ENCODE measurements around the gene SYT13.

Gene SYT13

GRCh38 chr11:45279645-45280044 is 6.5 kb downstream of the SYT13 start:
- Histone ChIP-seq H3K9me3 (ENCODE audit: severe bottlenecking) (peaks cover 4% of the 10 kb centered on the region), H3K36me3 (no peaks in the 10 kb centered on the region), H3K4me3 (ENCODE audit: low read depth, low read length) (no peak overlapping the region), H3K27ac (no peak overlapping the region), H3K27me3 (ENCODE audit: insufficient read depth, low read depth, severe bottlenecking) (no peaks in the 10 kb centered on the region)
- no peak for TF ChIP-seq CTCF (IDR thresholded peaks at IDR 0.05; ENCODE audit: low read depth, low read length)
- DNase-seq: no peak

GRCh38 chr11:45278714-45279113 is 7.4 kb downstream of the SYT13 start:
- TF ChIP-seq CTCF (IDR thresholded peaks at IDR 0.05; ENCODE audit: low read depth, low read length): no peak
- peaks cover 4% of the 10 kb centered on the region for H3K9me3 ChIP-seq (ENCODE audit: severe bottlenecking)
- H3K36me3 ChIP-seq: no peaks in the 10 kb centered on the region
- H3K4me3 ChIP-seq (ENCODE audit: low read depth, low read length): no peak overlapping the region
- H3K27ac ChIP-seq: no peak overlapping the region
- no peaks in the 10 kb centered on the region for H3K27me3 ChIP-seq (ENCODE audit: insufficient read depth, low read depth, severe bottlenecking)
- no peak for DNase-seq

- no peaks in the 10 kb centered on the region for H3K27me3 ChIP-seq (ENCODE audit: insufficient read depth, low read depth, severe bottlenecking)
- H3K36me3 ChIP-seq: no peaks in the 10 kb centered on the region
- no peak for DNase-seq
- H3K4me3 ChIP-seq (ENCODE audit: low read depth, low read length): no peak overlapping the region
- TF ChIP-seq CTCF (IDR thresholded peaks at IDR 0.05; ENCODE audit: low read depth, low read length): no peak
- H3K9me3 ChIP-seq (ENCODE audit: severe bottlenecking): peaks cover 4% of the 10 kb centered on the region
- no peak overlapping the region for H3K27ac ChIP-seq
These were observed 10.3 kb downstream of the SYT13 start for GRCh38 chr11:45275828-45276227.

GRCh38 chr11:45274206-45274605 is 11.9 kb downstream of the SYT13 start:
- Histone ChIP-seq H3K27me3 (ENCODE audit: insufficient read depth, low read depth, severe bottlenecking) (no peaks in the 10 kb centered on the region), H3K9me3 (ENCODE audit: severe bottlenecking) (no peaks in the 10 kb centered on the region), H3K27ac (no peak overlapping the region), H3K36me3 (no peaks in the 10 kb centered on the region), H3K4me3 (ENCODE audit: low read depth, low read length) (no peak overlapping the region)
- DNase-seq: no peak
- no peak for TF ChIP-seq CTCF (IDR thresholded peaks at IDR 0.05; ENCODE audit: low read depth, low read length)

- TF ChIP-seq CTCF (IDR thresholded peaks at IDR 0.05; ENCODE audit: low read depth, low read length): no peak
- no peaks in the 10 kb centered on the region for H3K36me3 ChIP-seq
- H3K27ac ChIP-seq: no peak overlapping the region
- H3K27me3 ChIP-seq (ENCODE audit: insufficient read depth, low read depth, severe bottlenecking): no peaks in the 10 kb centered on the region
- H3K9me3 ChIP-seq (ENCODE audit: severe bottlenecking): no peaks in the 10 kb centered on the region
- no peak overlapping the region for H3K4me3 ChIP-seq (ENCODE audit: low read depth, low read length)
- DNase-seq: no peak
These were observed 12.6 kb downstream of the SYT13 start for GRCh38 chr11:45273509-45273908.

GRCh38 chr11:45272701-45273100 is 13.4 kb downstream of the SYT13 start:
- no peak overlapping the region for H3K27ac ChIP-seq
- H3K9me3 ChIP-seq (ENCODE audit: severe bottlenecking): no peaks in the 10 kb centered on the region
- no peaks in the 10 kb centered on the region for H3K36me3 ChIP-seq
- TF ChIP-seq CTCF (IDR thresholded peaks at IDR 0.05; ENCODE audit: low read depth, low read length): no peak
- no peak overlapping the region for H3K4me3 ChIP-seq (ENCODE audit: low read depth, low read length)
- H3K27me3 ChIP-seq (ENCODE audit: insufficient read depth, low read depth, severe bottlenecking): no peaks in the 10 kb centered on the region
- no peak for DNase-seq

Data from WERI-Rb-1 (cell line).